Measurements from ENCODE around the gene AUP1.

Gene AUP1

GRCh38 chr2:74496997-74497776 lies 32.3 kb downstream of the AUP1 start:
- Histone ChIP-seq H3K4me3 (ENCODE audit: low read length) (no peak overlapping the region), H3K9ac (ENCODE audit: low read length) (no peak overlapping the region), H3K4me1 (ENCODE audit: low read length) (no peaks in the 10 kb centered on the region), H3K9me3 (ENCODE audit: insufficient read depth, low read length) (no peaks in the 10 kb centered on the region), H2AFZ (ENCODE audit: low read depth, low read length) (no peak overlapping the region), H3K4me2 (ENCODE audit: low read length) (no peak overlapping the region), H4K20me1 (ENCODE audit: insufficient read depth, low read length) (no peaks in the 10 kb centered on the region), H3K79me2 (ENCODE audit: low read length) (no peaks in the 10 kb centered on the region), H3K27ac (ENCODE audit: low read length) (no peak overlapping the region), H3K36me3 (replicated peaks; ENCODE audit: low read depth, low read length) (peaks cover 4% of the 10 kb centered on the region), H3K27me3 (ENCODE audit: low read depth, low read length) (no peaks in the 10 kb centered on the region)
- TF ChIP-seq, protein P1, sequence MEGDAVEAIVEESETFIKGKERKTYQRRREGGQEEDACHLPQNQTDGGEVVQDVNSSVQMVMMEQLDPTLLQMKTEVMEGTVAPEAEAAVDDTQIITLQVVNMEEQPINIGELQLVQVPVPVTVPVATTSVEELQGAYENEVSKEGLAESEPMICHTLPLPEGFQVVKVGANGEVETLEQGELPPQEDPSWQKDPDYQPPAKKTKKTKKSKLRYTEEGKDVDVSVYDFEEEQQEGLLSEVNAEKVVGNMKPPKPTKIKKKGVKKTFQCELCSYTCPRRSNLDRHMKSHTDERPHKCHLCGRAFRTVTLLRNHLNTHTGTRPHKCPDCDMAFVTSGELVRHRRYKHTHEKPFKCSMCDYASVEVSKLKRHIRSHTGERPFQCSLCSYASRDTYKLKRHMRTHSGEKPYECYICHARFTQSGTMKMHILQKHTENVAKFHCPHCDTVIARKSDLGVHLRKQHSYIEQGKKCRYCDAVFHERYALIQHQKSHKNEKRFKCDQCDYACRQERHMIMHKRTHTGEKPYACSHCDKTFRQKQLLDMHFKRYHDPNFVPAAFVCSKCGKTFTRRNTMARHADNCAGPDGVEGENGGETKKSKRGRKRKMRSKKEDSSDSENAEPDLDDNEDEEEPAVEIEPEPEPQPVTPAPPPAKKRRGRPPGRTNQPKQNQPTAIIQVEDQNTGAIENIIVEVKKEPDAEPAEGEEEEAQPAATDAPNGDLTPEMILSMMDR (IDR thresholded peaks at IDR 0.05; ENCODE audit: low read depth, low read length), result no peak
- TF ChIP-seq EZH2phosphoT487 (IDR thresholded peaks at IDR 0.05; ENCODE audit: low read depth), result no peak

GRCh38 chr2:74495440-74495839 lies 34.1 kb downstream of the AUP1 start:
- no peaks in the 10 kb centered on the region for H3K27me3 ChIP-seq (ENCODE audit: low read depth, low read length)
- TF ChIP-seq, protein P1 (IDR thresholded peaks at IDR 0.05; ENCODE audit: low read depth, low read length), result no peak
- no peak for TF ChIP-seq EZH2phosphoT487 (IDR thresholded peaks at IDR 0.05; ENCODE audit: low read depth)
- H3K9ac ChIP-seq (ENCODE audit: low read length), result no peak overlapping the region
- H3K36me3 ChIP-seq (replicated peaks; ENCODE audit: low read depth, low read length), result peaks cover 17% of the 10 kb centered on the region
- no peaks in the 10 kb centered on the region for H3K9me3 ChIP-seq (ENCODE audit: insufficient read depth, low read length)
- H2AFZ ChIP-seq (ENCODE audit: low read depth, low read length), result no peak overlapping the region
- no peak overlapping the region for H3K27ac ChIP-seq (ENCODE audit: low read length)
- H3K4me2 ChIP-seq (ENCODE audit: low read length), result no peak overlapping the region
- H3K79me2 ChIP-seq (ENCODE audit: low read length), result no peaks in the 10 kb centered on the region
- H3K4me3 ChIP-seq (ENCODE audit: low read length), result no peak overlapping the region
- H4K20me1 ChIP-seq (ENCODE audit: insufficient read depth, low read length), result no peaks in the 10 kb centered on the region
- no peaks in the 10 kb centered on the region for H3K4me1 ChIP-seq (ENCODE audit: low read length)

DNA sequence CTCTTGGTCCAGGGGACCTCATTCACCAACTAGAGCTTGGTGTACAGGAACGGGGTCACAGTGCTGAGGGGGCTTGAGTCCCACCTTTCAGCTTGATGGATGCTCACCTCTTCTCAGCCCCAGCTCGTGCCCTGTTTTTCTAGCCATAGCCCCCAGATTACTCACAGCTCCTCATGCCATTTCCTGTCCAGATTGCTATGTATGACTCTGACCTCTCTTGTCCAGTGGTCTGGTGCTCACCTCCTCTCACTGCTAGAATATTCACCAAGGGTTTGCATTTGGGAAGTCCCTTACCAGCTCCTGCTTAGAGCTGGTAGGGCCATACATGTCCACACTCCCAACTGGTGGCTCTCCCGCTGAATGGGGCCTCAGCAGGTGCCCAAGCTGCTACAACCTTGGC lies 36.0 kb downstream of the AUP1 start:
- TF ChIP-seq, protein P1 (IDR thresholded peaks at IDR 0.05; ENCODE audit: low read depth, low read length), result no peak
- no peak for TF ChIP-seq EZH2phosphoT487 (IDR thresholded peaks at IDR 0.05; ENCODE audit: low read depth)

DNA sequence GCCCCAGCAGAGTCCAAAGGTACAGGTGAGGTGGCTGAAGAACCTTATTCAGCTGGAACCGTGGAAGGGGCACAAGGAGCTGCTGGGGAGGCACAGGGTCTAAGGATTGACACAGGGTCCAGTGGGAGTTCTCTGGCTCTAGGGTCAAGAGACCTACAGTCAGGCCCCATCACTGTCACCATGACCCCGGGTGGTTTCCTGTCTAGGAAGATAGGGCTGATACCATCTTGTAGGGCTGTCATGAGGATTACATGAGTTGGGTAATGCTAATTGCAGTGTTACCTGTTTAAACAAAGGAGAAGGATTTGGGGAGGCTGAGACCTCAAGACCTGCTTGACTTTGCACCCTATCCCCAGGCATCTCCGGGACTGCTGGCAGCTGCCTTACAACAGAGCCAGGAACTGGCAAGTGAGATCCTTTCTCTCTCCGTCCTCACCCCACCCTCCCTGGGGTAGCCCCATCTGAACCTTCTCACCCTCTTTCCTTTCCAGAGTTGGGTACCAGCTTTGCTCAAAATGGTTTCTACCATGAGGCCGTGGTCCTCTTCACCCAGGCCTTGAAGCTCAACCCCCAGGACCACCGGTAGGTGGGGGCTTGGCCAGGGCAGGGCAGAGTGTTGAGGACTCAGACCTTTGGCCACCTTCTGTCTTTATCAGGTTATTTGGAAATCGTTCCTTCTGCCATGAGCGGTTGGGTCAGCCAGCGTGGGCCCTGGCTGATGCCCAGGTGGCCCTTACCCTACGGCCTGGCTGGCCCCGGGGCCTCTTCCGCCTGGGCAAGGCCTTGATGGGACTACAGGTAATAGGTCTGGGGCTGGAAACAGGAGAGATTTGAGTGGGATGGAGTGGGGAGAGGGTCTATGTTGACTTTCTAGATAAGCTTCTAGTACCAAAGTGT lies 37.6 kb downstream of the AUP1 start:
- no peak overlapping the region for H3K9ac ChIP-seq (ENCODE audit: low read length)
- no peaks in the 10 kb centered on the region for H3K4me1 ChIP-seq (ENCODE audit: low read length)
- no peak overlapping the region for H3K4me2 ChIP-seq (ENCODE audit: low read length)
- no peak overlapping the region for H3K27ac ChIP-seq (ENCODE audit: low read length)
- H3K36me3 ChIP-seq (replicated peaks; ENCODE audit: low read depth, low read length), result peaks cover 17% of the 10 kb centered on the region
- H3K4me3 ChIP-seq (ENCODE audit: low read length), result no peak overlapping the region
- no peaks in the 10 kb centered on the region for H3K9me3 ChIP-seq (ENCODE audit: insufficient read depth, low read length)
- H3K27me3 ChIP-seq (ENCODE audit: low read depth, low read length), result no peaks in the 10 kb centered on the region
- no peaks in the 10 kb centered on the region for H4K20me1 ChIP-seq (ENCODE audit: insufficient read depth, low read length)
- no peaks in the 10 kb centered on the region for H3K79me2 ChIP-seq (ENCODE audit: low read length)
- no peak for TF ChIP-seq EZH2phosphoT487 (IDR thresholded peaks at IDR 0.05; ENCODE audit: low read depth)
- TF ChIP-seq, protein P1 (IDR thresholded peaks at IDR 0.05; ENCODE audit: low read depth, low read length), result no peak
- H2AFZ ChIP-seq (ENCODE audit: low read depth, low read length), result no peak overlapping the region

More for the DNA sequence above, 36.0 kb downstream of the AUP1 start:
- Histone ChIP-seq H3K4me2 (ENCODE audit: low read length) (no peak overlapping the region), H3K79me2 (ENCODE audit: low read length) (no peaks in the 10 kb centered on the region), H3K9ac (ENCODE audit: low read length) (no peak overlapping the region), H3K4me3 (ENCODE audit: low read length) (no peak overlapping the region), H4K20me1 (ENCODE audit: insufficient read depth, low read length) (no peaks in the 10 kb centered on the region), H3K9me3 (ENCODE audit: insufficient read depth, low read length) (no peaks in the 10 kb centered on the region), H2AFZ (ENCODE audit: low read depth, low read length) (no peak overlapping the region), H3K27me3 (ENCODE audit: low read depth, low read length) (no peaks in the 10 kb centered on the region), H3K36me3 (replicated peaks; ENCODE audit: low read depth, low read length) (peaks cover 17% of the 10 kb centered on the region), H3K4me1 (ENCODE audit: low read length) (no peaks in the 10 kb centered on the region), H3K27ac (ENCODE audit: low read length) (no peak overlapping the region)
